ENCODE results near the gene CRELD2.

The CRELD2 gene

DNA sequence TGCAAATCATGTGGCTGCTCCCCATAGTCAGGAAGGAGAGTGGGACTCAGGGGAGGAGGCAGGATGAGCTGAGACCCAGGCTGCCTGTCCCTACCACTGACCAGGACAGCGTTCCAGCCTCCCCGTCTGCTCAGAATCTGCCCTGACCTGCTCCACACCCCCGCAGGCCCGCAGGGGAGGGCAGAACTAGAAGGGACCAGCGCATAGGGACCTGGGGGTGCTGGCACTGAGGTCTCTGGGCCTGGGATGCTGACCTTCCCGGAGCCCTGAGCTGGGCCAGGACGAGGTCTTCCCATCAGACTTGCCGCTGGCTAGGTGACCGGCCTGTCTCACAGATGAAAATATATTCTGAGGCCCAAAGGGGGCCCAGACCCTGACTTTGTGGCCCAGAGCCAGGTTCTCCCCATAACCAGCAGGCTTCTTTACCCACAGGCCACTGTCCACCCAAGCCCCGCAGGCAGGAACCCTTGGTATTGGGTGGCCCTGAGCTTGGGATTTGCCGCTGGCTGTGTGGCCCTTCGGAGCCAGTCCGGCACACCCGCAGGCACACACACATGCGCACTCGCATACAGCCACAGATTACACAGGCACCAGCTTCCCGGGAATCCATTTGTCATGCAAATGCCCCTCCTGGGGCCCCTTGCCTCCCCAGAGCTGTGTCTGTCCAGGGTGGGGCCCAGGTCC lies 28.3 kb downstream of the CRELD2 start:
- DNase-seq (ENCODE audit: low spot score) = no peak

DNA sequence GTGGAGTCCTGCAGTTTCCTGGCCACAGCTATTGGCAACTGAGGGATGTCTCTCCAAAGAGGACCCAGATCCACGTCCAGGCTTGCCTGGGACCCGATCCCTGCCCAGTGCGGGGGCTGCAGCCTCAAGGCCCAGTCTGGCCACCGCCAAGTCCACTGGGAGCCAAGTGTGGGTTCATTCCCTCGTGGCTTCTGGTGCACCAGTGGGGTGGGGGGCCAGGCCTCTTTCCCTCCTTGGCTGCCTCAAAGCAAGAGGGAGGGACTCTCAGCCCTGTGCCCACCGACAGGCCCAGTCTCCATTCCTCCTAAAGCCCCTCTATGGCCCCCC lies 28.8 kb downstream of the CRELD2 start:
- DNase-seq (ENCODE audit: low spot score) = no peak

DNA sequence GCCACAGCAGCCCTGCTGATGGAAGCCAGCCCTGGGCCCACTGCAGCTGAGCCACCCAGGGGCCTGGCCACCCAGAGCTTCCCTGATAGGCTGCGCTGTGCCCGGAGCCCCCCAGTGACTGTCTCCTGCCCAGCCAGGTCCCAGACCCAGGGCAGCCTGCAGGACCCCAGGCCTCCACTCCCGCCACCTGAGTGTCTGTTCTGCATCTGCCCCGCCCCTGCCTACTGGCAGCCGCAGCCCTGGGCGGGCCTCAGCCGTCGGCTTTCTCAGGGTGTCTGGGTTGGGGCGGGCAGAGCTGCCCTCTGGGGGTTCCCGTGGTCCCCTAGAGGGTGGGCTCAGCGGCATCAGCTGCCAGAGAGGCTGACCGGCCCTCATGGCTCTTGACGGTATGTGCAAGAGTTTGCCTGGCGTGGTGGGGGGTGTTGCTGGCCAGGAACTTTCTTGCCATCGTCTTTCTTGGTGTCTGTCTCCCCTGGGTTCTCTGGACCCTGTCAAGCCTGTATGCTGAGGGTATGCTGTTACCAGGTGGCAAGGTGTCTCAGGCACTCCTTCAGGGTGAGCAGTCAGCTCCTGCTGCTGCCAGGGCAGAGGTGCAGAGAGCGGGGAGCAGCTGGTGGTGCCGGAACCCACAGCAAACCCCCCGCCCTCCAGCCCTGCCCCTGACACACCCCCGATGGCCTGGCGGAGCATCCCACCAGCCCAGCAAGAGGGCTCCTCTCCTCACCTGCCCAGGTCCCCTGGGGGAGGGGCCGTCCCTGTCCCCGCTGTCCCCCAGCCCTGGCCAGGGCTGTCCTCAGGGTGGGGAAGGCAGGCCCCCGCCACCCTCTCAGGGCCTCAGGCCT lies 29.9 kb downstream of the CRELD2 start:
- no peak for DNase-seq (ENCODE audit: low spot score)

DNA sequence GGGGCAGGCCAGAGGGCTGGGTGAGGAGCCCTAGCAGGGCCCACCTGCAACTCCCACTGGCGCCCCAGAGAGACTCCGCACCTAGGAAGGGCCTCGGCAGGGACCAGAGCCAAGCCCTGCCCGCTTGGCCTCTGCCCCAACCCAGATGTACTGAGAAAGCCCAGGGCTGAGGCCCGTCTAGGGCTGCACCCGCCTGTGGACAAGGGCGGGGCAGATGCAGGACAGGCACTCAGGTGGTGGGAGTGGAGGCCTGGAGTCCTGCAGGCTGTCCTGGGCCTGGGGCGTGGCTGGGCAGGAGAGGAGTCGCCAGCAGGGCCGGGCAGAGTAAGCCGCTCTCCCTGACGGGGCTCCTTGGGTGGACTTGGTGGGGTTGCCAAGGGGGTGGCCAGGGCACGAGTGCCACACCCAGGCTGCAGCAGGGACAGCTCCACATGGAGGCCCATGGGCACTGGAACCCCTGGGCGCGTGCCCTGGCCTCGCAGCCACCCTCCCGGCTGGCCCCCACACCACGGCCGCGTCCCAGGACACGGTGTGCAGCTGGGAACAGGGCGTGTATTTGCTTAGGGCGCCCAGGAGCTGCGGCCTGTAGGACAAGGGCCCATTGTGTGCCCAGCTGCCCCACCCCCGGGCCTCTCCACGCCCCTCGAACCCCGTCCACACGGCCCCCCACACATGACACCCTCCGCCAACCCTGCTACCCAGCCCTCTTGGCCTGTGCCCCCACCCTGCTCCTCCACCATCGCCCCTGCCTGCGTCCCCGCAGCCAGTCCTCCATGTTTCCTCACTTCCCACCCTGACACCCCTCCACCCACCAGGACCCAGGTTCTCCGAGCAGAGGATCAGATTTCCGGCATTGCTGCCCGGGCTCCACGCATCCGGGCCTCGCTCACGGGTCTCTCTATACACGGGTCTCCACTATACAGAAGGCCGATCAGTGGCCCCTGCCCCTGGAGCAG lies 30.8 kb downstream of the CRELD2 start:
- DNase-seq (ENCODE audit: low spot score) = no peak

DNA sequence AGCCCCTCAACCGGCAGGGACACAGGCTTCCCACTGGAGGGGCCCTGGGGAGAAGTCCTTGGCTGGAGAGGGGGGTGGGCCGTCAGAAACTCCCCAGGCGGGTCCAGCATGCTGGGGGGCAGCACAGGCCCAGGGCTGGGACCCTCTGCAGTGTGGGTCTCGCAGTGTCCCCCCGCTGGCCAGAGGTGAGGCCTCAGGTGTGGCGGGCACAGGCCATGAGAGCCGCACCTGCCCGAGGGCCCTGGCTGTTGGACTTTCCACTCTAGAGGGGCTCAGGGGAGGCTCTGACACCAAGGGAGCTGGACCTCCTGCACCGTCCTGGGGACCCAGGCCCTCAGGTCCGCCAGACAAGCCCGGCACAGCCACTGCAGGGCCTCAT lies 31.5 kb downstream of the CRELD2 start:
- DNase-seq (ENCODE audit: low spot score) = no peak

DNA sequence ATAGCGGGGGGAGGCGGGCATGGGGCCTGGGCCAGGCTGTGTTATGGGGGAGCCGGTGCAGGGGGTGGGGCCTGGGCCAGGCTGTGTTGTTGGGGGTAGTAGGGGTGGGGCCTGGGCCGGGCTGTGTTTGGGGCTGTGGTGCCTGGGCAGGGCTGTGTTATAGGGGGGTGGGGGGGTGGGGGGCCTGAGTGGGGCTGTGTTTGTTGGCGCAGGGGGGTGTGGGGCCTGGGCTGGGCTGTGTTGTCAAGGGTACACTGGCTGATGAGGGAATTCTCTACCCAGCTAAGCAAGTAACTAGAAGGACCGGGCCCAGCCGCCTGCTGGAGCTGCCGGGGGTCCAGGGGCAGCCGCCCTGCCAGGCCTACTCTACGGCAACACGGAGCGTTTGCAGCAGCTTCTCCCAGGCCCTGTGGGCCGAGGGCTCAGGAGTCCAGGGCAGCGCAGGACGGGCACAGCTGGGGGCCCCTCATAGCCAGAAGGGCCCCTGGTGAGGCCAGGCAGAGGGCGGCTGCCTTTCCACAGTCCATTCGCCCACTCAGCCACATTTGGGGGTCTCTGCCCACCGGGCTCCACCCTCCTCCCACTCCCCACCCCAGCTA lies 32.1 kb downstream of the CRELD2 start:
- DNase-seq (ENCODE audit: low spot score) = no peak

DNA sequence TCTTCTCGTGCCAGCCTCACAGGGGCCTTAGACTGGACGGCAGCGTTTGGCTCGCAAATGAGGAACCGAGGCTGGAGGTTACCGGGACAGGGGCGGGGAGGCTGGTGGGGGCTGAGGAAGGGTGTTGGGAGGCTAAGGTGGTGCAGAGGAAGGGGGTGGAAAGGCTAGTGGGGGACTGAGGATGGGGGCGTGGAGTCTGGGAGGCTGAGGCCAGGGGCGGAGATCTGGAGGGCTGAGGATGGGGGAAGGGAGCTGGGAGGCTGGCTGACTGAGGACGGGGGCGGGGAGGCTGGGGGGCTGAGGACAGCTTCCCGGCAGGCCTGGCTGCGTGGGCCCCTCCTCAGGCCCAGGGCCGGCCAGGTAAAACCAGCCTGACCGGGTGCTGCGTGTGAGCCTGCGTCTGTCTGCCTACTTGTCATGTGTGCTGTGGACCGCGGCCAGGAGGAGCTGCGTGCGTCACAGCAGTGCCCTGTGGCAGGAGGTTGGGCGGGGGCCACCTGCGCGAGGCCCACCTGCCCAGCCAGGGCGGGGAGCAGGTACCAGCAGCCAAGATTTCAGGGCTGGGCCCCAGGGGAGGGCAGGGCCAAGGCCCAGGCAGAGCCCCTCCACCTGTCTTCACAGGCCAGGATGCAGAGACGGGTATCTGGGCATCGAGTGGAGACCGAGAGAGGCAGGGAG lies 32.7 kb downstream of the CRELD2 start:
- no peak for DNase-seq (ENCODE audit: low spot score)

DNA sequence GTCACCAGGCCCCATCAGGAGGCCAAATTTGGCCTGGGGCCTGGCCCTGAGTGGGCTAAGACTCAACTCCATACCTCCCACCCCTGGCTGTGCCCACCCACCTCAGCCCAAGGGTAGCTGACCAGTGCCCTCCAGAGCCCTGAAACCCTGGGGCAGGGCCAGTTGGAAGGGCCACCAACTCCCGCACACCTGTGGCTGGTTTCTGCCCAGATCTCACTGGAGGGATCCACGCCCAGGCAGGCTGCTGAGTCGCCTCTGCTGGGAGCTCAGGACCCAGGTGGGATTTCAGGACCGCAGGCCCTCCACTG lies 33.2 kb downstream of the CRELD2 start:
- DNase-seq (ENCODE audit: low spot score) = no peak

DNA sequence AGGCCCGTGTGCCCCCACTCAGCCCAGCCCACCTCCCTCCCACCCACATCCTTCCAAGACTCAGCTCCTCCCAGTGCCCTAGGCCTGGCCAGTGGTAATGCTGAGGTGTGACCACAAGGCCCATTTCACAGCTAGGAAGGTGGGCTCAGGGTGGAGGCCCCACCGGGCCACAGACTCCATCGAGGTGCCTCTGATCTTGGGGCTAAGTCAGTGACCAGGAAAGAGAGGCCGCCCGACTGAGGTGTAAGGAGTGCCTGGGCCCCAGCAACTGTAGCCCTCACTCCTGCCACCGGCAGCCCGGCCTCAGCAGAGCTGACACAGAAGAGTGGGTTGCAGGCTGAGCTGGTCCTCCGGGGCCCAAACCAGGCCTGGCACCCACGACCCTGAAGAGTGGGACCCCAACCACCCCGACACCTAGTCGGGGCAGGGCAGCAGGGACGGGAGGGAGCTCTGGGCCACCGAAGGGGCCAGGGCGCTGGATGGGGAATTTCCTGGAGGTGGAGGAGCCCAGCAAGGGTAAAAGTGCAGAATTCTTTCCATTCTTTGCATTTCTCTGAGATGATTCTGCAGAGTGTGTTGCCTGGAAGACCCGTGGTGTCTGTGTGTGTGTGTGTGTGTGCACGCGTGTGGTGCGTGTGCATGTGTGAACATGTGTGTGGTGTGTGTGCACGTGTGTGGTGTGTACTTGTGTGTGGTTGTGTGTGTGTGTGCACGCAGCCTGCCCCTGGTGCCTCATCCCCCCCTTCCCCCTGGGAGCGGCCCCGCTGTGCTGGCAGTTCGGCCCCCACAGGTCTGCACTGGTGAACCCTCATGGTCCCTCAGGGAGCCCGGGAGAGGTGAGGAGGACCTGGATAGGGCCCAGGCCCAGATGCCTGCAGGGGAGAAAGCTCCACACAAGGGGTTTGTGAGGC lies 33.8 kb downstream of the CRELD2 start:
- DNase-seq (ENCODE audit: low spot score) = no peak

DNA sequence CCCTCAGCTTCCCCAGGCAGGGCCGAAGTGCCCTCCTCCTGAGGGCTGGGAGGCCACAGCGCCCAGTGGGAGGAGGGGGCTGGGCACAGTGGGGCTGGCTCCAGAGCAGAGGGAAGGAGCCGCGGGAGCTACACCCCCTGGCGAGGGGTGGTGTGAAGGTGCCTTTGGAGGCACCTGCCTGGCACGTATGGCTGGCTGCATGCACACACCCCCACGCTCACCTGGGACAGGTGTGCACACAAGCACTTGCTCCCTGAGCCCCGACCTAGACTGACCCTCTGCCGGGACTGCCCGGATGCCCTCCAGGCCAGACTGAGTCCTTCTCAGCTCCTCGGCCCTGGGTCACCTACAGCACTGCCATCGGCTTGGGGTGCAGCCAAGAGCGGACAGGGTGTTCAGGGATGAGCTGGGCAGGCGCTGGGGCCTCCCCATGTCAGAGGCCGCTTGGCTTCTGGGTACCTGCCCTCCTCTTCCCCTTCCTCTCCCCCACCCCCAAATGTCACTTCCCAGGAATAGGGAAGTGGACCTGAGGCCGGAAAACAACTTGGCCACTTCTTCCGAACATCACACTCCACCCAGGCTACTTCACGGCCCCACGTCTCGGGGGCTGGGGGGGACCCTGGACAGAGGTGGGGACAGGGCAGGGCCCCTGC lies 34.7 kb downstream of the CRELD2 start:
- DNase-seq (ENCODE audit: low spot score) = no peak

DNA sequence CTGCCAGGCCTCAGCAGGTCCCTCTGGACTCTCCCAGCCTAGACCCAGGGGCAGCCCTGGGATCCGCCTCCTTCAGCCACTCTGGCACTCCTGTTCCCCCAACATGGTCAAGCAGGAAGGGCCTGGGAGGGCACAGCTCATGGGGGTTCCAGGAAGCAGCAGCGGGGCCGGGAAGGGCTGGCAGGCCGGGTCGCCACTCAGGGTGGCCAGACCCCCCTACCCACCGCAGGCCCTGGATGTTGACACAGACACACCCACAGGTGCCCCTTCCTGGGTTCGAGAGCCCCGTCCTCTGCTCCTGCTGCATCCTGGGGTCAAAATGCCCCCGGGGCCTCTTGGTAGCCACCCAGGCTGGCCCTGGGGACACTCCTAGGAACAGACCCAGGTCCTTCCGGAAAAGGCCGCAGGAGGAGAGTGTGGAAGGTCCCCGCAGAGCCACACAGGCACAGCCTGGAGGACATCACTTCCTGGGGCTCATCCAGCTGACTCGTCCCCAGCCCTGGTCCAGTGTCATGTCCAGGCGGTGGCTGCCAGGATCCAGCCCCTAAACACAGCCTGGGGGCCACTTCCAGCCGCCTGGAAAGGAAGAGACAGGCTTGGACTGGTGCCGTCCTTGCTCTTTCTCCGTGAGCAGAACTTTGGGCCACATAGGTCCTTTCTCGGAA lies 35.4 kb downstream of the CRELD2 start:
- DNase-seq (ENCODE audit: low spot score) = no peak

DNA sequence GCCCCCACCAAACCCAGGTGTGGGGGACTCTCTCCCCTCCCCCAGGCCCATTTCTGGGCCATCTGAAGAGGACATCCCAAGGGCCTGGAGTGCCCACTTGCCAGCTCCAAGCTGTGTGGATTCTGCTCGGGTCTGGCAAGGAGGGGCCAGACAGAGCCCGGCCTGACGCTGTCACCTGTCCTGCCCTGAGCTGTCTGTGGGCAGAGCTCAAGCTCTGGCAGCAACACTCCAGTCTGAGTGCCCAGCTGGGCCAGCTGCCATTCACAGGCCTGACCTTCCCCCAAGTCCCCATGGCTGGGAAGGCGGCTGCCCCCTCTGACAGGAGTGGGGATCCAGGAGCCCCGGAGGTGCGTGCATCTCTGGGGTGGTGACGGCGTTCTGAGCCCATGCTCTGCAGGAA lies 35.9 kb downstream of the CRELD2 start:
- no peak for DNase-seq (ENCODE audit: low spot score)

DNA sequence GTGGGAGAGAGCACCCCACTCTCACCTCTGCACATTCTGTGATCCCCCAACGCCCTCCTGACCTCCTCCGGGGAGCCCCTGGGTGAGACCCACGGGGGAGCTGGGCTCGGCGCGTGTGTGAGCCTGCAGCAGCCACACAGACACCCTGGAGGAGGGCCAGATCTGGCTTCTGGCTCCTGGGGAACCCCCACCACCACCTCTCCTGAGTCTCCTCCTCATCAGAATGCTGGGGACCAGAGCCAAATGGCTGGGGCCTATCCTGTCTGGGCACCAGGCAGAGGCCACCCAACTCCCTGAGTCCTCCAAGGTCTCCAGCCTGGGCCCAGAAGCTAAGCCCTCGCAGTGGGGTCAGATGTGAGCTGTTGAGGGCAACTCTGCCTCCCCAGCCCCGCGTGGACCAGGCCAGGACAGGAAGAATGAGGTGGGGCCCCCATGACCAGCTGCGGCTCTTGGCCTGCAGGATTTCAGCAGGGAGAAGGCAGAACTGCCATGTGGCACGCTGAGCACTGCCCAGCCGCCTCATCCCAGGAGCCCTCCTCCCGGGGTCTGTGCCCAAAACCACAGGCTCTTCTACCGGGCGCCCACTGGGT lies 36.7 kb downstream of the CRELD2 start:
- no peak for DNase-seq (ENCODE audit: low spot score)

DNA sequence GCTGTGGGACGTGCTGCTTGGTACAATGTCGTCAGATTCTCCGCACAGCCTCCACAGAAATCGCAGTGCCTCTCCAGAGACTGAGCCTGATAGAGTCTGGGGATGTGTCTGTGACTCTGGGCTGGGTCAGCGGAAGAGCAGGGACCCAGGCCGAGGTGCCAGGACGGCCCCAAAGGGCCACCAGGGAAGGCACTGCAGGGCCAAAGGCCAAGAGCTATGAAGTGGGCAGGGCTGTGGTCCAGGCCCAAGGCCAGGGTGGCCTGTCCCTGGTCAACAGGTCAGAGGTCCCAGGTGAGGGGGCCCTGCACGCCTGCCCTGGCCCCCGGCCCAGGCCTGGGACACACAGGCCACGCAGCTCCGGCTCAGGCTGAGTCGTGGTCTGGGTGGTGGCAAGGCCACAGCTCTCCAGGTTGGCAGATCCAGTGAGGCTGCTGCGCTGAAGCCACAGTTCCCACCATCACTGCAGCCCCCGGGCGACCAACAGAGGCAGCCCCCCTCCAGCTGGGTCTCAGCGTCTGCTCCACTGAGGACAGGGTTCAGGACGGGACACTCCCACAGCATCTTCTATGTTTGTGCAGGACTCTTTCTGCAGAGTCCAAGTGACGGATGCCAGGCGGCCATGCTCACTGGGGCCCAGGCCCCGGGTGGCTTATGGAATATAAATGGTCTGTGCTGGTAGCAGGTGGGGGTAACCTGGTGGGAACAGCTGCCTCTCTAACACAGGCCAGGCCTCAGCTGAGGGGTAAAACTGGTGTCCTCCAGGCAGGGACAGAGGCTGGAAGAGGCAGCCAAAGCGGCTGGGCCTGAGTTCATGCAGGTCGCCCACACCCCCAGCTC lies 37.4 kb downstream of the CRELD2 start:
- no peak for DNase-seq (ENCODE audit: low spot score)

DNA sequence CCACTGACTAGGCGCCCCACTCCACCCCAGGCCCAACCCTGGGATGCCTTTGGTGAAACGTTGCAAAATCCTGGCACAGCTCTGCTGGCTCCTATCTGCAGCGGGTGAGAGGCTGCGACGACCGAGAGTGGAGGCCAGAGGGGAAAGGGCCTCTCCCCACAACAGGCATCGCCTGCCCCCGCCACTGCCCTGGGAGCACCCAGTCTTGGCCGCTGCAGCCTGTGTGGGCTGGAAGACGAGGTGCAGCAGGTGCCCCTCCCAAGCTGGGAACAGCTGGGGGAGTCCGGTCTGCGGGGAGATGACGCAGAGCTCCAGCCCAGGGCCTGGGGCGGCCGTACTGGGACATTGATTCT lies 38.0 kb downstream of the CRELD2 start:
- DNase-seq (ENCODE audit: low spot score) = no peak

DNA sequence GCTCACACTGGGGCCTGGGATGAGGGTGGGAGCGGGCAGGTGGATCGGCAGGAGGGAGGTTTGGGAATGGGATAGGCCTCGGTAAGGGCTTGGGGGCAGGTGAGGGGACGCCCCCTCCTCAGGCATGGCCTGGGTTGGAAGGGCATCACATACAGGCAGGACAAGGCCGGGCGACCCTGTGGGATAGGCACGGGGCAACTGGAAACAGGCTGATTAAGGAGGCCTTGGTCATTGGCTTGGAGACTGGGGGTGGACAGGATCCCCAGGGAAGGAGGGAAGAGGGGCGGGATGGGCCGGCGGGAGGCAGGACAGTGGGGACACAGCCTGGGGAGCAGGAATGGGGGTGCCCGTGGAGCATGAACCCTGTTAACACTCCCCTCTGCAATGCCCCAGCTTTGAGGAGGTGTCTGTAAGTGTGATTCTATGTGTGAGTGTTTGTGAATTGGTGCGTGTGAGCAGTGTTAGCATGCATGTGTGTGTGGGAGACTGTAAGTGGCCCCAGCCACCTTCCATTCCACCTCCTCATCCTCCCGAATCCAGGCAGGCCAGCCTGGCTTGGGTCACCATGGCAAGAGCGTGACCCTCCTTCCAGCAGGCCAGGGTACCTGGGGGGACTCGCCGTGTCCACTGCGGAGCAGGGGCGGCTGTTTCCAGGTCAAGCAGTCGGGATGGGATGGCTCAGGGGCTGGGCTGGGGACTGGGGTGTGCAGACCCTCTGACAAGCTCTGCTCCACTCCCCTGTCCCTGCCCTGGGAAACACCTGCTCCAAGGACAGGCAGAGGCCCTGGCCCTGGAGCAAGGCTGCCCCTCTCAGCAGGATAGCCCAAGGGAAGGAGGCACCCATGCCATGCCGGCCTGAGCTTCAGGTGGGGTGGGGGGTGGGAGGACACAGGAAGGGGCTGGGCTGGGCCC lies 38.7 kb downstream of the CRELD2 start:
- no peak for DNase-seq (ENCODE audit: low spot score)

DNA sequence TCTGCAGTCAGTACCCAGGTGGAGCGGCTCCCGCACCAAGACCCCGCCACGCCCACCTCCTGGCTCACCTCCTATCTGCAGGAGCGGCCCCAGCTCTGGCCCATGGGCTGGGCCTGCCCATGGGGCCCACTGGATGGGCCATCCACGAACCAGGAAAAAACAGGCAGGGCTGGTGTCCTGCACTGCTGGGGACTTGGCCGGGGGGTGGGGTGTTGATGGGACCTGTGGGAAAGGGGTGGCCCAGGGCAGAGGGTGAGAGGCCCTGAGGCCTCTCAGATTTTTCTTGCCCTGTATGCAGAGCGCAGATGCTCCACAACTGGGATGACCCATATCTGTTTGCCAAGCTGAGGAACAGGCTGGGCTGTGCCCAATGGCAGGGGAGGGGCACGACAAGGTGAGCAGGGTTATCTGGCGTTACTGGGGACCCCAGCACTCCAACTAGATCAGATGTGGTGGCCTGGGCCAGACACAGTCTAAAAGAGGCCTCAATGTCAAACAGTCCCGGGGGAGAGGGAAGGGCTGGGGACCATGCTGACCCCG lies 39.5 kb downstream of the CRELD2 start:
- no peak for DNase-seq (ENCODE audit: low spot score)
